Activated T-helper 1 cell treated with Interleukin-2 at 50 U/mL for 16 hours (primary cell): ENCODE results near the gene IFITM5.
A peak's percentile ranks its signal among the peaks of the same experiment; 100 is the strongest.

Source experiments
- DNase-seq: peaks from one replicate; pipeline ENCODE4 v3.0.0-alpha.2; 2020; ENCODE audit warnings: low read depth

IFITM5 gene

GRCh38 chr11:266676-267439 lies 32.5 kb downstream of the IFITM5 start:
- DNase-seq: no peak

DNA sequence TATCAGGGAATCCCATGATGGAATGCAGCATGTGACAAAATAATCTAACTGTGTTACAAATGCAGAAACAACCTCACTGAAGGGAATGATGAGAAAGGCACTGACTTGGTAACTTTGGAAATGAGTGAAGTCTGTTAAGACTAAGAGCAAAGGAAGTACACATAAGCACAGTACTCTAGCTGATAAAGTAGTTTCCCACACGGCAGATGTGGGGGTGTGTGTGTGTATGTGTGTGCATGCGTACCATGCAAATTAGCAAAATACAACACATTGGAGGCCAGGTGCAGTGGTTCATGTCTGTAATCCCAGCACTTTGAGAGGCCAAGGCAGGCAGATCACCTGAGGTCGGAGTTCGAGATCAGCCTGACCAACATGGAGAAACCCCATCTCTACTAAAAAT lies 37.7 kb downstream of the IFITM5 start:
- DNase-seq: no peak

- no peak for DNase-seq
These were observed 39.9 kb downstream of the IFITM5 start for GRCh38 chr11:259413-259812.

- DNase-seq: no peak
These were observed 41.4 kb downstream of the IFITM5 start for GRCh38 chr11:257766-258493.

DNA sequence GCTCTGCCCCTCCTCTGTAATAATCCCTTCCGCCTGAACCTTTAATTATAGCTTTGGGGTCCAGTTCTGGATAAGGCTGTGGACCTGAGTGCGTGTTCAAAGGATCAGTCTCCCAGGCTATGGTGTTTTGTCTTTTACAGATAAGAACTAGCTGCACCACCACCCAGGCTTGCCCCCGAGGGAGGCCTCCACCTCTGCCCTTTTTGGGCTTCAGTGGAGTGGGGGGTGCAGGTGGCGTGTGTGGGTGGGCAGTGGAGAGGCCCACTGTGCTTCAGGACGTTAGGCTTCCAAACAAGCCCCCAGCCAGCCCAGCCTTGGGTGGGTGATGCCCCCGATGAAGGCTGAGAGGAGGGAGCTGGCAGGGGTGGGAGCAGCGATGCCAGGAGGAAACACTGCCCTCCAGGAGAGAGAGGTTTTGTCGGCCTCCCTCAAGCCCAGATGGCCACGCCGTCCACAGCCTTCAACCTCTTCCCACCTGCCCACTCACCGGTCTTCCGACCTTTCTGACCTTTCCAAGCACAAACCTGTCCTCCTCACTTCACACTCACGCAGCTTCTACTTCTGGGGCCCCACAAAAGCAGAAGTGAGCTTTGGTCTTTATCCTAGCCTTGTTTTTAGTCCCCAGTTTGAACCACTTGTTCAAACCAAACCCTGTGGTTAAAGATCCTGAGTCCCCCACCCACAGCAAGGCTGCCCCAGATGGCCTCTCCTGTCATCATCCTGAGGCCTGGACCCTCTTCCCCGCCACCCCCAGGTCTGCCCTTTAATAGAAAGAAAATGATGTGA lies 42.2 kb downstream of the IFITM5 start:
- DNase-seq: no peak

- no peak for DNase-seq
These were observed 43.5 kb downstream of the IFITM5 start for GRCh38 chr11:255816-256215.

GRCh38 chr11:255176-255575 lies 44.1 kb downstream of the IFITM5 start:
- no peak for DNase-seq

GRCh38 chr11:253886-254270 lies 45.4 kb downstream of the IFITM5 start:
- DNase-seq: no peak

DNA sequence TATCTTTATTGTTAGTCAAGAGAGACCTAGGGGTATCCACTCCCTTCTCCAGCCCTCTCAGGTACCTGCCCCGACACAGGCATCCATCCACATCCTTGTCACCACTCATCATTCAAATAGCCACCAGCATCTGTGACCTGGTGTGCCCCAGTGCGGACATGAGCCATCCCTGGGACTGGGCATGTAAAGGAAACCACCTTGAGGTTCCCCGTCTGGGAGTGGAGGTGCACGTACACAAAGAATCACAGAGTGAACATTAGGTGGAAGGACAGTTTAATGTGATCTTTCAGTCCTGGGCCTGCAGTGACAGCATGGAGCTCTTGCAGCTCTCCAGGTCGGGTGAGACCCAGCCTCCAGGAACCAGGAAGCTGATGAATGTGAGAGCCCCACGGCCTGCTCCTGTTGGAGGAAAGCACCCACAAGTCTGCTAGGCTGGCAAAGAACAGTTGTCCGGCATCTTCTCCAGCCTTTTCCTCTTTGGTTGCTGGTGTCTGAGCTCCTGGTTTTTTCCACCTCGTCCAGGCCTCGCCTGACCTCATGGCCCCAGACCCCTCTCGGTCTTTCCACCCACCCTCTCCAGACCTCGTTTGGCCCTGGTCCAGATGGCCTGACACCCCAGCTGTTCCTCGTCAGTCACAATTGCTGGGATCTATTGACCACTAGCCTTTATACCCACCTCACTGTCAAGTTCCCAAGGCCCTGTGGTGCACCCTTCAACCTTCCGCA lies 46.0 kb downstream of the IFITM5 start:
- DNase-seq: no peak

DNA sequence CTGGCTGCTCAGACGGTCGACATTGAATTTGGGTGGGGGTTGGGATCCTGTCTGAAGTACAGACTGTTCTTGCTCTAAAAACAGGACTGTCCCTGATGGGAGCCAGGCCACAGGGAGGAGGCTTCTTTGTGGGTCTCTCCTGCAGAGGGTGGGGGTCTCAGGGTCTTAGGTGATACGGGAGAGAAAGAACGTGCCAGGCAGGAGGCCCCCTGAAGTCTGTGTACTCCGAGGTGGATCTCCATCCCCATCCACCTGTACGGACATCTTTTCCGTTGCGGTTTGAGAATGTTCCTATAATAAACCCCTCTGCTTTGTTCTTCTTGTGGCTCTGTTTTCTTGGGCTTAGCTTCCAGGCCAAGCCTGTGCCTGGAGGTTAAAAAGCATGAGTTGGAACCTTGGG lies 46.7 kb downstream of the IFITM5 start:
- DNase-seq: no peak

- no peak for DNase-seq
These were observed 47.8 kb downstream of the IFITM5 start for GRCh38 chr11:251550-251949.

DNA sequence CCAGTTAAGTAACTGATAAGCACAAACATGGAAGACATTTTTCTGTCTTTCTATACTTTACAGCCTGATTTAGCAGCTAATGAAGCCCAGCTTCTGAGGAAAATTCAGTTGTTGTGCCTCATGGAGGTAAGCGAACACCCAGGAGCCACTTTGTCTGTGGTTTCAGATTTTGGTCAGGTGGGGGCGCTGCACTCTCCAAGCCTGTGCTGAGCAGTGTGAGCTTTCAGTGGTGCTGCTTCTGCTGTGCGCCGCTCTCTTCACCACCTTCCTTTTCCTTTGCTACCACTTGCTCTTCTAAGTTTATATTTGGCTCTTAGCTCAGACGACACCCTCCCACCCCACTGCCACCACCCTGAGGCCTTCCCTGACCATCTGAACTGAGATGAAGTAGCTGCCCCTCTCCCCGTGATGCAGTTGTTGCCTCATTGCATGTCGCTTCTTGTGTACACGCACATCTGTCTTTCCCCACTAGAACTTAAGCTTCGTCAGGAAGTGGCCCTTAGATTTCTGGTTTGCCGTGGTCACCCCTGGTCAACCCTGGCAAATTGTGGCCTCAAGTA lies 48.5 kb downstream of the IFITM5 start:
- peak; percentile 67 for DNase-seq

DNA sequence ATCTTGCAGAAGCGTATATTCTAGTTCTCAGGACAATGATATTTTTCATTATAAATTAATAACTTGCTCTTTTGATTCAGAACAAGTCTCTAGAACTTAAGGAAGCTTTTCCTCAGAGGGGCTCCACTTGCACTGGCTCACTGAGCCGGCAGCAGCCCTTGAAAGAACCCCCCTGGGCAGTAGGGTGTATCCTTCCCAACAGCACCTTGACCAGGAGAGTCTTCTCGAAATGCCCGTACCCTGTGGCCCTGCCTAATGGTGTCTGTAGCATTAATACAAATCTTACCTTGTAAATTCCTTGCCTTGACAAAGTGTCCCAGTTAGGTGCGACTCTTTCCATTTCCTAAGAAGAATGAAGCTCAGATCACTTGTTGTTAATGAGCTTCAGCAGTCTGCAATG lies 49.1 kb downstream of the IFITM5 start:
- DNase-seq: no peak

DNA sequence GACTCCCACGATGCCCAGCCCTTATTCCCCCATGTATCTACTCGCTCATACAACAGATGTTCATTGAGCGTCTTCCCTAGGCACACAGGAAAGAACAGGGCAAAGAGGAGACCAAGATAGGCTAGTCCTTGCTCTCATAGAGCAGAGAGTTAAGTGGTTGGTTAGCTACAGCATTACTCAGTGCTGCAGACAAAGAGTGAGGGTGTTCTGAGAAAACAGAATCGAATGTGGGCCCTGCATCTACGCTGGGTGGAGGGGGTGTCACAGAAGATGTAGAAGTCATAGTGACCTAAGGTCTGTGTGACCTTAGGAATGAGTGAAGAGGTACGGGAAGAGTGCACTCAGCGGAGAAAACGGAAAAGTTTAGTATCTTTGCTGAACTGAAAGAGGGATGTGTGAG lies 50.3 kb downstream of the IFITM5 start:
- DNase-seq: no peak
